ENCODE data around the gene PHC3.

The PHC3 gene

DNA sequence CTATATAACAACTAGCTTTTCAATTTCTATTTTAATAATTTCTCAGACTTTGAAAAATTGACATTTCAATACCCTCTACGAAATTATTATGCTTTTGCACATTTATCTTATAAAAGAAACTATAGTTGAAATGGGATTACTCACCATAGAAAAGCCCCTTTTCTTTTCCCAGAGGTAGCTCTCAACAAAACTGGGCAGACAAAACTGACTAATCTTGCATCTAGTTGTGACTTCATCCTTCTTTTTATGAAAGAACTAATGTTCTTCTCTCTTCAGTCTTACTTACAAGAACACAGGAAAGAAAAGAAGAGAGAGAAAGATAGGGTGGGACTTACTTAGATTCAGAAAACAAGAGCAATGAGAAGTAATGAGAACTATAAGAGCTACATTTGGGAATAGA lies 82.8 kb downstream of the PHC3 start:
- DNase-seq (ENCODE audit: low read depth): no peak
- TF ChIP-seq, protein P1, sequence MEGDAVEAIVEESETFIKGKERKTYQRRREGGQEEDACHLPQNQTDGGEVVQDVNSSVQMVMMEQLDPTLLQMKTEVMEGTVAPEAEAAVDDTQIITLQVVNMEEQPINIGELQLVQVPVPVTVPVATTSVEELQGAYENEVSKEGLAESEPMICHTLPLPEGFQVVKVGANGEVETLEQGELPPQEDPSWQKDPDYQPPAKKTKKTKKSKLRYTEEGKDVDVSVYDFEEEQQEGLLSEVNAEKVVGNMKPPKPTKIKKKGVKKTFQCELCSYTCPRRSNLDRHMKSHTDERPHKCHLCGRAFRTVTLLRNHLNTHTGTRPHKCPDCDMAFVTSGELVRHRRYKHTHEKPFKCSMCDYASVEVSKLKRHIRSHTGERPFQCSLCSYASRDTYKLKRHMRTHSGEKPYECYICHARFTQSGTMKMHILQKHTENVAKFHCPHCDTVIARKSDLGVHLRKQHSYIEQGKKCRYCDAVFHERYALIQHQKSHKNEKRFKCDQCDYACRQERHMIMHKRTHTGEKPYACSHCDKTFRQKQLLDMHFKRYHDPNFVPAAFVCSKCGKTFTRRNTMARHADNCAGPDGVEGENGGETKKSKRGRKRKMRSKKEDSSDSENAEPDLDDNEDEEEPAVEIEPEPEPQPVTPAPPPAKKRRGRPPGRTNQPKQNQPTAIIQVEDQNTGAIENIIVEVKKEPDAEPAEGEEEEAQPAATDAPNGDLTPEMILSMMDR (IDR thresholded peaks at IDR 0.05; ENCODE audit: low read depth, low read length, missing control alignments): no peak
- in situ Hi-C loops (cut with HindIII; ENCODE audit: low sequenced_read_pairs): no loop called here
- no peak overlapping the region for H3K4me3 ChIP-seq (ENCODE audit: low read depth, low read length)

DNA sequence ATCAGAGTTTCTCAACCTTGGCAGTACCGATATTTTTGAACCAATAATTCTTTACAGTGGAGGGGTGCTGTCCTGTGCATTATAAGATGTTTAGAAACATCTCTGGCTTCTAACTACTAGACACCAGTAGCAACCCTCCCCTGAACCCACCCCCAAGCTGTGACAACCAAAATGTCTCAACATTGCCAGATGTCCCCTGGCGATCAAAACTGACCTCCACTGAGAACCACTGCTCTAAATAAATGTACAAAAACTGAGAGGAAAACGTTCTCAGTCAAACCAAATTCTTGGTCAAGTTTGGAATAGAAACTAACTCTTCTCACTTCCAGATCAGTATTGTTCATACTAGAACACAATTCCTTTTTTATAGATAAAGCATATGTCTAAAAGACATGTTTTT lies 85.2 kb downstream of the PHC3 start:
- TF ChIP-seq, protein P1 (IDR thresholded peaks at IDR 0.05; ENCODE audit: low read depth, low read length, missing control alignments): no peak

DNA sequence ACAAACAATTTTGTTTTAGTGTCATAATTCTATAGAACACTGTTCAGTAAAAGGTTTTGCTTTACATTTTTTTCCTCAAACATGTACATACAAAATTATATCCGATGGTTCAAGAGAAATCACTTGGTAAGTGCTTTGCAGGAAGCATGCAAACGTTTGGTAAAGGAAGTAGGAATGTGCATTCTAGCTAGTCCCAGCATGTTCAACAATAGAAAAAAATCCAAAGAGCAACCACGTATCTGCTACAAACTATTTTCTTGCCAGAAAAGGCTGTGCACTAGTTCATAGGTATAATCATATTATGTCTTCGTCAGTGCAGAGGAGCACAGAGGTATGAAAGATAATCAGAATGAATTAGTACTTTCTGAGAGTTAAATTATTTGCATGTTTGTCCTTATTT lies 85.8 kb downstream of the PHC3 start:
- H3K4me3 ChIP-seq (ENCODE audit: low read depth, low read length): no peak overlapping the region
- DNase-seq (ENCODE audit: low read depth): no peak
- in situ Hi-C loops (cut with HindIII; ENCODE audit: low sequenced_read_pairs): no loop called here
- TF ChIP-seq, protein P1 (IDR thresholded peaks at IDR 0.05; ENCODE audit: low read depth, low read length, missing control alignments): no peak

More for the DNA sequence above, 85.2 kb downstream of the PHC3 start:
- in situ Hi-C loops (cut with HindIII; ENCODE audit: low sequenced_read_pairs): no loop called here
- H3K4me3 ChIP-seq (ENCODE audit: low read depth, low read length): no peak overlapping the region
- DNase-seq (ENCODE audit: low read depth): no peak

DNA sequence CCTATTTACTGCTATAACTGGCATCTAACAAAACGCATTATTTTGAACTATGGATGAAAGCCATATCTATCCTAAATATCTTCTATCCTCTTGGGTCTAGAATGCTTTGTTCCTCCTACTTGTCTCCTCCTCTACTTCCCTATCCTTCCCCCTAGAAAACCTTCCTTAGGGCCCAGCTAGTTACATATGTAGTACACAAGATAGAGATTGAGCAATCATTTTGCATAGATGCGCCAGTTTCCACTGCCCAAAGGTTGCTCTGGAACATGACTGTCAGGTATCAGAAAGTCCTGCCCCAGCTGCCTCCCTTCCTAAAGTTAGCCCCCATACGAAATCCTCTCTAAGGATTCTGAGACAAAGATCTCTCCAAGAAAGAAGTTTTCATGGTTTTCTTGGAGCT lies 88.6 kb downstream of the PHC3 start:
- no peak overlapping the region for H3K4me3 ChIP-seq (ENCODE audit: low read depth, low read length)
- in situ Hi-C loops (cut with HindIII; ENCODE audit: low sequenced_read_pairs): no loop called here
- no peak for DNase-seq (ENCODE audit: low read depth)
- TF ChIP-seq, protein P1 (IDR thresholded peaks at IDR 0.05; ENCODE audit: low read depth, low read length, missing control alignments): no peak

DNA sequence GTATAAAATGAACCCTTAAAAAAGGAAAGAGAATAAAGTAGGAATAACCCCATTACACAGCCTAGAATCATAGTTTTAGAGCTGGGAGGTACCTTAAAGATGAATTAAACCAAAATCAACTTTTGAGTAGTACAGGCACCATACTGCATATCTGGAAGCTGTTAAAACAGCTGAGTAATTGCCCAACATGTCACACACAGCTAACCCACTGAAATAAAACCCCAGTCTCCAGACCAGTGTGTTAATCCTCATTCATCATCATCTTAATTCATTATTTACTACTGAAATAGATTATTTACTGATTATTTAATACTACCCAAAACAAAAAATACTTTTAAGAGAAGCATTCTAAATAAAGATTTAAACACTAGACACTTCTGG lies 90.9 kb downstream of the PHC3 start:
- TF ChIP-seq, protein P1 (IDR thresholded peaks at IDR 0.05; ENCODE audit: low read depth, low read length, missing control alignments): no peak
- no peak for DNase-seq (ENCODE audit: low read depth)
- H3K4me3 ChIP-seq (ENCODE audit: low read depth, low read length): no peak overlapping the region
- in situ Hi-C loops (cut with HindIII; ENCODE audit: low sequenced_read_pairs): no loop called here

DNA sequence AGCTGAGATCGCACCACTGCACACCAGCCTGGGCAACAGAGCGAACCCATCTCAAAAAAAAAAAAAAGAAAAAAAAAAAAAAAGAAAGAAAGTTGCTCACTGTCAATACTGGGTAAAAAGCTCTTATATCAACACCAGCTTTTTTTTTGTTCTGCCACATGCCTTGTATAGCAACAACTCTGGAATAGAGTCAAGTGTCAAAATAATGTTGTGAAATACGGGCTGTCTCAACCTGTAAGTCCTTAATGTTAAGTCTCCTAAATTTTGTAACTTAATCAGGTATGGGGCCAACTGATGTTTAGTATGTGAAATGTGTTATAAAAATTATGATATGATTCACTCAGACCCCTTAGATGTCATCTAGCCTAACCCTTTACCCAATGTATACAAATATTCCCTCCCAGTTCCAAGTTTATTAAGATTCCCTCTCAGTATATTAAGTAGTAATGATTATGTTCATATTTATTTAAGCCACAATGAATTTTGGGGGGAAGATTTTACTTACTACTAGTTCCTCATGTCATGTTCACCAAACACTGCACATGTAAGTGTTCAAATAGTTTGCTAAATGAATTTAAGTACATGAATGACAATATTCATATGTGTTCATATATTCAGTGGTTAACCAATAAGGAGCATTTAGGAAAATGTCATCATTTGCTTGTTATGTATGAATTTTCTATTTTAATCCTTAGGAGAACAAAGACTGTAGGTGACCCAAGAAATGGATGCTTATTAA lies 91.5 kb downstream of the PHC3 start:
- no peak overlapping the region for H3K4me3 ChIP-seq (ENCODE audit: low read depth, low read length)
- in situ Hi-C loops (cut with HindIII; ENCODE audit: low sequenced_read_pairs): no loop called here
- no peak for DNase-seq (ENCODE audit: low read depth)
- TF ChIP-seq, protein P1 (IDR thresholded peaks at IDR 0.05; ENCODE audit: low read depth, low read length, missing control alignments): no peak
